GM18498 (cell line): Measurements from ENCODE around the gene HOXA5.

Source experiments
- ATAC-seq: cut with Tn5 transposase; IDR thresholded peaks from one replicate; pipeline ENCODE4 v1.9.1; 2021; ENCODE audit warnings: mild to moderate bottlenecking, moderate library complexity; ENCODE audit not compliant: unreplicated experiment

HOXA5 gene

DNA sequence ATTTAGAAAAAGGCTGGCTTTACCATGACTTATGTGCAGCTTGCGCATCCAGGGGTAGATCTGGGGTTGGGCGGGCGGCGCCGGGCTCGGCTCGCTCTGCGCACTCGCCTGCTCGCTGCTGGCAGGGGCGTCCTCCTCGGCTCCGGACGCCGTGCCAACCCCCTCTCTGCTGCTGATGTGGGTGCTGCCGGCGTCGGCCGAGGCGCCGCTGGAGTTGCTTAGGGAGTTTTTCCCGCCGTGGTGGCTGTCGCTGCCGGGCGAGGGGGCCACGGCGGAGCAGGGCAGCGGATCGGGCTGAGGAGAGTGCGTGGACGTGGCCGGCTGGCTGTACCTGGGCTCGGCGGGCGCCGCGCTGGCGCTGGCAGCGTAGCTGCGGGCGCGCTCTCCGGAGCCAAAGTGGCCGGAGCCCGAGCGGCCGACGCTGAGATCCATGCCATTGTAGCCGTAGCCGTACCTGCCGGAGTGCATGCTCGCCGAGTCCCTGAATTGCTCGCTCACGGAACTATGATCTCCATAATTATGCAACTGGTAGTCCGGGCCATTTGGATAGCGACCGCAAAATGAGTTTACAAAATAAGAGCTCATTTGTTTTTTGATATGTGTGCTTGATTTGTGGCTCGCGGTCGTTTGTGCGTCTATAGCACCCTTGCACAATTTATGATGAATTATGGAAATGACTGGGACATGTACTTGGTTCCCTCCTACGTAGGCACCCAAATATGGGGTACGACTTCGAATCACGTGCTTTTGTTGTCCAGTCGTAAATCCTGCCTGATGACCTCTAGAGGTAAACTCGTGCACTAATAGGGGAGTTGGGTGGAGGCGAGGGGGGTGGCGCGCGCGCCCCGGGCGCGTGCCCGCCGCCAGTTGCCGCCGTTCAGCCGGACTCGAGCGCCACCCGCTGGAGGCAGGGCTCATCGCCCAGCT, at the start of gene HOXA5:
Gene HOXA5, minus strand, starts transcription at position 659 of the 927 bp plus-strand sequence. Its CDS starts 74 bp downstream, at position 585.
- no peak for ATAC-seq

GRCh38 chr7:27192546-27193334, 49.3 kb upstream of the HOXA5 start:
- no peak for ATAC-seq

DNA sequence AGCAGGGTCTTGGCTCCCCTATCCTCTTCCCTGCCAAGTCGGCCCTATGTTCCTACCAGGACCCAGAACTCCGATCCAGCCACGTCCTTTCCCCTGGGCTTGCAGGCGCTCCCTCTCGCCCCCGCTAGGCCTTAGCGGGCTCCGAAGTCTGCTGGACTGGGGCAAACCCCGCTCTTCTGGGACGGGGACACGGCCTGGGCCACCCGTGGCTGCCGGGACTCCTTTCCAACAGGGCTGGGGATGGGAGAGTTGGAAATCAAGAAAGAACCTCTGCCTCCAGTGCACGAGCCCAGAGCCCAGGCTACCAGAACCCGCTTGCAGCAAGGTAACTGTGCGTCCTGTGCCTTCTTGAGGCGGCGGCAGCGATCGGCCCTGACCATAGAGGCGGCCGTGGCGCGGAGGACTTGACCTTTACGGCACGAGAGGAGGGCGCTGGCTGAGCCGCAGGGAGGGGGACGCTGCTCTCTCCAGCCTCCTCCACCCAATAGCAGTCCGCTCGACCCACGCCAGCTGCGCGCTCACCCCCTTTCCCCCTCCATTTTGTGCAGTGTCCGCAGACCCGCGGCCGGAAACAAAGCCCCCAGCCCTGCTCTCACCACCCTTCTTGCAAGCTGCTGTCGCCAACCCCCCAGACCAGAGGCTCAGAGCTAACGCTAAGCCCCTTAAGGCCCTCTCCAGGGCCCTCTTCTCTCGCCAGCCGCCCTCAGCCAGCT, 48.5 kb upstream of the HOXA5 start:
- ATAC-seq, result no peak

- no peak for ATAC-seq
Observed at GRCh38 chr7:27191161-27191731, 47.8 kb upstream of the HOXA5 start.

DNA sequence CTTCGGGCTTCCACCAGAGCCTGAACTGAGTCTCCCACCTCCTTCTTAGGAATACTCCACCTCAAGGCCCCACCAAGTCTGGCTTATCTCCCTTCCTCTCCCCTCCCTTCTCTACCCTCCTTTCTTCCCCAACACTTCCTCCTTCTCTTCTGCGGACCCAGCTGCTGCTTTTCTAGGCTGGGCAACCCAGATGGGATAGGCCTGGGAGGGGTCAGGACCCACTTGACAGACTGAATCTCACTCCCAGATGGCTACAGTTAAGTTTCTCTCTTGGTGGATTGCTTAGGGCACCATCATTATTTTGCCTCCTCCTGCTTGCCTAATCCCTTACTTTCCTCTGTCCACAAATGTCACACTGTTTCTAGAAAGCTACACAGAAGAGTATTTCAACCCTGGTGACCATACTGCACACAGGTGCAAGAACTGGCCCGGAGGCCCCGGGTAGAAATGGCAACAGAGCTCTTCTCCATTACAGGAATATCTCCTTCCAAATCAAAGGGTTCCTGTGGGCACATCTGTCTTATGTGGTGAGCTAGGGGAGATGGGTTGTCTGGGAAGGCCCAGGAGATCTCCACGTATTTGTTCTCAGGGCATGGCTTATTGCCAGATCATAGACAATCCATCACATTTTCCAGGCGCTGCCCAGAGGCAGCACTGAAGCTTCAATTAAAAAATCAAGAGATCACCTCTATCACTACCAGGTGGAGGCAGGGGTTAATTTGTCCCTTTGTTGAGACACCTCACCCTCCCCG, 46.7 kb upstream of the HOXA5 start:
- ATAC-seq, result no peak

DNA sequence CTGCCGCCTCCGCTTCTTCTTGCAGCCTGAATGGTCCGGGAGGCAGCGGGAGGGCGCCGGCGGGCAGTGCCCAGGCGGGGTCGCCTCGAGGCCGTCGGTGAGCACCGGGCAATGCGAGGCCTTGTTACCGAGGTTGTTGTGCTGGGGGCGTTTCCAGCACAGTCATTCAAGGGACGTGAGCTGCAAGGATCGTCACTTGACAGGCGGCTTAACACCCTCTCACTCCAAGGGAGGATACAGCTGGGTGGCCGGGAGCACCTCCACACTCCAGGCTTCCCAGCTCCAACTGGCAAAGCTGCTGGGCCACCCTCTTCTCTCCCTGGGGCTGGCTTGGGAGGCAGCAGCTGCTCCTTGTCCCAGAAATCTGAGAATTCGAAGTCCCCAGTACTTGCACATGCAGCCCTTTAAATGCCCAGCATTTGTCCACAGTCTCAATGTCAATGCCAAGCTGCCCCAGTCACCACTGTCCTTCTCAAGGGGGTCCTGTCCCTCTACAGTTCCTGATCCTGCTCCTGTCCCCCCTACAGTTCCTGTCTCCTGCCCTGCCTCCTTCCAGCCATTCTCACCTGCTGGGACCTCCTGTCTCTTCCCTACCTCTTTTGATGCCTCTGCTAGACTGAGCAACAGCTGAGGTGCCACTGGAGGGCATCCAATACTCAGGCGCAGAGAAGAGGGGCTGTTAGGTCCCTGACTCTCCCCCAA, 46.0 kb upstream of the HOXA5 start:
- ATAC-seq, result no peak

GRCh38 chr7:27188386-27189294, 45.2 kb upstream of the HOXA5 start:
- no peak for ATAC-seq

GRCh38 chr7:27187475-27188385, 44.2 kb upstream of the HOXA5 start:
- ATAC-seq, result no peak

DNA sequence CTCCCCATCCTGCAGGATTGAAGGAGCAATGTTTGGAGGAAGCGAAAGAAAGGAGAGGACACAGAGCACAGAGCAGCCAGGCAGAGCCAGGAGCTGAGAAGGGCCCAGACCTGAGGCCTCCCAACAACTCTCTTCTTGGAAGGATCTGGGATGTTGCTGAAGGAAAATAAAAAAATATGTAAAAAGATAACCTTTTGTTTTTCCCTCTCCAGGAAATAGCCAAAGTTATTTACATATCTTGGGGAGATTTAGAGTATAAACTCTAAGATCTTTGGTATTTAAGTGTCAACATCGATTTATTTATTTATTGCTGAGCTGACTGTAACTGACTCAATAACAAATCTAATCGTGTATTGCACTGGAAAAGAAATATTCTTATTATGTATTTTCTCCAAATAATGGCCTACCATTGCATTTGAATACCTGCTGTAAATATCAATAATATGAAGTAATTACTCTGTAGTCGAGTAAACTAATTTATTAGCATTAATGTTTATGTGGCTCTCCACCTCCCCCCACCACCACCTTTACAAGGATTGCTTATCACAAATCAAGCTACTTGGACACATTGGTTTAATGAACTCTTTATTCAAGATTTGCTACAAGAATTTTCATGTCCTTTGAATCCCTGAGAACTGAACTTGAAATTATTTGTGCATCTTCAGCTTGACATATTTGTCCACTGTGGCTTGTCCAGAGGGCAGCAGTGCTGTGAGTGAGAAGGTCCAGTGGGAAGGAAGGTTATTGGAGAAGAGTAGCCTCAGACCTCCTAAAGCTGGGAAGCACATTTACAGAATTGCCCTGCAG, 43.4 kb upstream of the HOXA5 start:
- ATAC-seq, result no peak

- no peak for ATAC-seq
Observed at GRCh38 chr7:27185854-27186667, 42.6 kb upstream of the HOXA5 start.

DNA sequence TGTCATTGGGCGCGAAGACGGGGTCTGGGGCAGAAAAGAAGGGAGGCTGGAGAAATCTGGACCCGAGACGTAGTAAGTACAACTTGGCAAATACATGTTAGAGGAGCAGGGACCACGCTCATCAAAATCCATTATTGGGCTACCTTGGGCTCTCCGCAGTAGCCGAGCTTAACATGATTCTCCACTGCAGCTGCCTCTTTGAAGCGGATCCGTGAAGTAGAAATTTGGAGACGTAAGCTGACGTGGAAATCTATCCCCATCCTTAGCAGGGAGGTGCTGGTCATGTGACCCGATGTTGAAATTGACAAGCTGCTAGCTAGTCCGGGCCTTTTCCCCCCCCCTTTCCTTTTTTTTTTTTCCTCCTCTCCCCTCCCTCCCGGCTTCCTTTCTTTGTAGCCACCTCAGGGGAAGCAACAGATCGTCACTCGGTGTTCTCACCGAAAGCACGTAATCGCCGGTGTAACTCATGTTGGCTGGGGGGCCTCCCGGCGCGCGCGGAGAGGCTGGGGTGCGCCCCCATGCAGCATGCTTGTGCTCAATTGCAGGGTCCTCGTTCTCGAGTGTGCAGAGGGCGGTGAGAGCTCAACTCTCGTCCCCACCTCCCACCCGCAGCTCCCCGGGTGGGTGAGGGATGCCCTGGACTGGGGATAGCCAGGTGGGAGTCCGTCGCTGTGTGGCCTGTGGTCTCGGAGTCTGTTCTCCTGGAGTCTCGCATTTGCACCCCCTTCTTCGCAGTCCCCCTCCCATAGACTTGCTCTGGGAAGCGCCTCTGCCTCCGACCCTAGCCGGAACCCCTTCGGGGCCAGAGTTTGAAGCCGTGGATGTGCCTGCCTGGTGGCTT, 41.8 kb upstream of the HOXA5 start, which contains the start of gene HOXA11:
Gene HOXA11, minus strand, starts transcription at position 220 of the 841 bp plus-strand sequence. Its CDS starts 88 bp downstream, at position 132.
- no peak for ATAC-seq

DNA sequence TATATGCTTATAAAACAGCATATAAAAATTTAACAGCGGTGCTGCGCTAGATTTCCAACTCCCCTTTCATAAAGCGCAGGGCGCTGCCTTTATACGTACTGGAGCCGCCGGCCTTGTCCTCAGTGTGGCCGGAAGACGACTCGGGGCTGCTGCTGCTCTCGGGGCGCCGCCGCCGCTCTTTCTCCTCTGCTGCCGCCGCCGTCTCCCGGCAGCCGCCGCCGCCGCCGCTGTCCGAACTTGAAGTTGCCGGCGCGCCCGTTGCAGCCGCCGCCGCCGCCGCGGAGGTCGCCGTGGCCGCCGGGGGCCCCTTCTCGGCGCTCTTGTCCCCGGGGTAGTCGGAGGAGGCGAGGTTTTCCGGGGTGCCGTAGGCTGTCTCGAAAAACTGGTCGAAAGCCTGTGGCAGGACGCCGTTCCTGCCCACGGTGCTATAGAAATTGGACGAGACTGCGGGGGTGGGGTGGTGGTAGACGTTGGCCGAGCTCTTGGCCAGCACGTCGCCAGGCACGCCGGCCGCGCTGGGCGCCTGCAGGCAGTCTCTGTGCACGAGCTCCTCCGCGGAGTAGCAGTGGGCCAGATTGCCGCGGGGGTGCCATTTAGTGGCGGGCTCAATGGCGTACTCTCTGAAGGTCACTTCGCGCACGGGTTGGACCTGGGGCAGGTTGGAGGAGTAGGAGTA, 41.0 kb upstream of the HOXA5 start:
- no peak for ATAC-seq

GRCh38 chr7:27183682-27184336, 40.3 kb upstream of the HOXA5 start:
- ATAC-seq, result no peak
